GM12878 (cell line): Measurements from ENCODE around the gene MN1. TPM values are rescaled to one million over a fixed set of nuclear protein-coding genes. Genes with fewer than 3 reads are reported as not detected.

ENCODE experiments used
- ATAC-seq: fragments of 200-7000 bp; cut with Tn5 transposase; 3 replicates; pipeline ENCODE4 v1.9.1; 2020; ENCODE audit warnings: mild to moderate bottlenecking, moderate library complexity
- BruUV-seq: library from RNA; stranded (reverse); fragments of 400-500 nt; replicated peaks from 2 replicates; lab custom pipeline; 2021; lab: Mats Ljungman, UMichigan
- CTCF ChIA-PET: fragments of 300-600 bp; sonication (Branson Sonifier 250); formaldehyde crosslinking; extraction: SDS; loops from one replicate; lab custom pipeline; 2021; ENCODE audit warnings: inconsistent platforms; lab: Yijun Ruan, JAX
- POLR2A ChIA-PET: fragments of 350-600 bp; formaldehyde crosslinking; extraction: SDS; loops from one replicate; lab custom pipeline; 2021; ENCODE audit warnings: inconsistent platforms; lab: Charles Lee
- RAD21 ChIA-PET: fragments of 300-600 bp; sonication (Branson Sonifier 250); formaldehyde crosslinking; loops from one replicate; lab custom pipeline; 2023; ENCODE audit warnings: antibody characterized with exemption; ENCODE audit not compliant: unreplicated experiment; lab: Charles Lee
- SMC1A ChIA-PET: fragments of 300-600 bp; sonication (Branson Sonifier 250); formaldehyde crosslinking; loops from one replicate; lab custom pipeline; 2023; ENCODE audit not compliant: unreplicated experiment, uncharacterized antibody; lab: Charles Lee
- DNase-seq: peaks from one replicate; pipeline ENCODE4 v3.0.0-alpha.2; 2011; ENCODE audit warnings: low read depth, low spot score
- FAIRE-seq: peaks from 3 replicates; lab custom pipeline; 2011; peaks lifted over from hg19 to GRCh38; lab: Jason Lieb, UNC
- H2AFZ ChIP-seq: 2 replicates; pipeline ENCODE4 v1.6.0; 2011; ENCODE audit warnings: low read depth, low read length, control low read depth; ENCODE audit not compliant: control insufficient read depth
- H3K27ac ChIP-seq: 2 replicates; pipeline ENCODE4 v1.5.1; 2011; ENCODE audit warnings: control low read depth; ENCODE audit not compliant: control insufficient read depth, insufficient read depth
- H3K27me3 ChIP-seq, 2 experiments: replicated peaks in 1 of 2; 2 replicates each; pipeline versions ENCODE4 v1.6.0 to v1.6.1; 2011; ENCODE audit warnings: low read length in 1 of 2; ENCODE audit not compliant: control insufficient read depth in 2 of 2, insufficient read depth in 2 of 2
- H3K36me3 ChIP-seq, 2 experiments: 2 replicates each; pipeline ENCODE4 v1.5.1; 2011; ENCODE audit warnings: low read length in 1 of 2; ENCODE audit not compliant: control insufficient read depth in 2 of 2, insufficient read depth in 2 of 2
- H3K4me1 ChIP-seq: 2 replicates; pipeline ENCODE4 v1.6.1; 2011; ENCODE audit warnings: mild to moderate bottlenecking, low read length, moderate library complexity, mixed read lengths; ENCODE audit not compliant: control insufficient read depth, insufficient read depth
- H3K4me2 ChIP-seq: 2 replicates; pipeline ENCODE4 v1.6.0; 2011; ENCODE audit warnings: control low read depth; ENCODE audit not compliant: control insufficient read depth, insufficient read depth
- H3K4me3 ChIP-seq: fragments of 200-600 bp; sonication (generic); 2 replicates; pipeline ENCODE4 v1.5.1; 2016
- H3K79me2 ChIP-seq: 2 replicates; pipeline ENCODE4 v1.6.0; 2011; ENCODE audit warnings: low read length; ENCODE audit not compliant: control insufficient read depth, insufficient read depth
- H3K9ac ChIP-seq: 2 replicates; pipeline ENCODE4 v1.8.0; 2011; ENCODE audit warnings: low read length, control low read depth, mixed read lengths; ENCODE audit not compliant: control insufficient read depth, insufficient read depth
- H3K9me3 ChIP-seq: replicated peaks from 3 replicates; pipeline ENCODE4 v1.5.1; 2011; ENCODE audit warnings: mild to moderate bottlenecking, low read length; ENCODE audit not compliant: control insufficient read depth, insufficient read depth
- H4K20me1 ChIP-seq: 2 replicates; pipeline ENCODE4 v1.6.0; 2011; ENCODE audit not compliant: control insufficient read depth, insufficient read depth
- CBFB ChIP-seq: IDR thresholded peaks from 2 replicates; pipeline ENCODE4 v1.6.1; 2016; ENCODE audit warnings: antibody characterized with exemption, low read depth
- CHD1 ChIP-seq: IDR thresholded peaks from 2 replicates; pipeline ENCODE4 v1.6.1; 2012; ENCODE audit warnings: low read depth, low read length, improper control_type of control experiment
- ETV6 ChIP-seq, 2 experiments: fragments of 450-650 bp in 1 of 2; IDR thresholded peaks in 1 of 2; conservative IDR thresholded peaks in 1 of 2; 2 replicates each; pipeline ENCODE4 v1.6.1; 2014; ENCODE audit warnings: antibody characterized with exemption in 1 of 2, borderline replicate concordance in 1 of 2, low read depth in 1 of 2, mild to moderate bottlenecking in 1 of 2, moderate library complexity in 1 of 2
- FOS ChIP-seq: IDR thresholded peaks from 3 replicates; pipeline ENCODE4 v1.6.1; 2011; ENCODE audit warnings: borderline replicate concordance; ENCODE audit not compliant: insufficient read length; ENCODE audit errors: extremely low read depth
- FOXM1 ChIP-seq: IDR thresholded peaks from 2 replicates; pipeline ENCODE4 v1.6.1; 2012; ENCODE audit warnings: low read depth, mild to moderate bottlenecking, inconsistent platforms, low read length, moderate library complexity
- KDM1A ChIP-seq: fragments of 200-600 bp; sonication (generic); IDR thresholded peaks from 2 replicates; pipeline ENCODE4 v1.6.1; 2016; ENCODE audit warnings: borderline replicate concordance
- NBN ChIP-seq: fragments of 450-650 bp; IDR thresholded peaks from 2 replicates; pipeline ENCODE4 v1.6.1; 2016
- NR2C1 ChIP-seq: fragments of 450-650 bp; IDR thresholded peaks from 2 replicates; pipeline ENCODE4 v1.6.1; 2017; ENCODE audit warnings: antibody characterized with exemption, mild to moderate bottlenecking, moderate library complexity
- PAX8 ChIP-seq: fragments of 450-650 bp; IDR thresholded peaks from 2 replicates; pipeline ENCODE4 v1.6.1; 2017; ENCODE audit warnings: mild to moderate bottlenecking, moderate library complexity
- PML ChIP-seq: IDR thresholded peaks from 2 replicates; pipeline ENCODE4 v1.6.1; 2012; ENCODE audit warnings: low read length, inconsistent platforms
- RELA ChIP-seq: fragments of 450-650 bp; IDR thresholded peaks from 2 replicates; pipeline ENCODE4 v1.8.0; 2014; ENCODE audit warnings: borderline replicate concordance; ENCODE audit not compliant: partially characterized antibody
- SMAD1 ChIP-seq: fragments of 450-650 bp; IDR thresholded peaks from 2 replicates; pipeline ENCODE4 v1.6.1; 2018; ENCODE audit warnings: mild to moderate bottlenecking, low read depth; ENCODE audit not compliant: partially characterized antibody
- SP1 ChIP-seq: IDR thresholded peaks from one replicate; pipeline ENCODE4 v1.6.1; 2011; ENCODE audit warnings: low read depth, low read length
- ZSCAN29 ChIP-seq: fragments of 450-650 bp; IDR thresholded peaks from 2 replicates; pipeline ENCODE4 v1.6.1; 2017; ENCODE audit warnings: mild to moderate bottlenecking, moderate library complexity
- WGBS: methylation state at CpG from one replicate; pipeline ENCODE4 v1.1.6; 2016; ENCODE audit warnings: low lambda C conversion rate; ENCODE audit not compliant: insufficient replicate concordance, insufficient coverage; ENCODE audit errors: missing lambda C conversion rate; 5-methylcytosine and 5-hydroxymethylcytosine counted together
- in situ Hi-C: fragments of 300-500 bp; cut with MboI; formaldehyde crosslinking; loops from 9 replicates; pipeline ENCODE4 v1.14.3; 2018; ENCODE audit warnings: mixed read lengths
- intact Hi-C: fragments of 100-400 bp; cut with micrococcal nuclease; formaldehyde crosslinking; loops from one replicate; pipeline ENCODE4 v1.14.2; 2022; ENCODE audit not compliant: unreplicated experiment
- polyA plus RNA-seq, 11 experiments: library from polyadenylated mRNA; depleted of rRNA in 4 of 11; unstranded in 6 of 11; stranded (reverse) in 5 of 11; fragments of >200 nt; fragmentation: Nextera tagmentation in 4 of 11; fragmentation: Illumina TruSeq in 1 of 11; extraction: Ambion mirVana in 4 of 11; extraction: Trizol in 1 of 11; gene quantifications; 1 replicate in 1 of 11; 2 replicates in 10 of 11; pipeline versions ENCODE4 v1.2.1 to v1.2.3, GENCODE V29; 2011 to 2016; ENCODE audit warnings: inconsistent platforms in 2 of 11, missing spikeins in 2 of 11, low read depth in 1 of 11
- total RNA-seq, 4 experiments: library from RNA; depleted of rRNA in 3 of 4; stranded (reverse); fragments of >200 nt in 3 of 4; fragmentation: Illumina TruSeq in 1 of 4; extraction: Trizol in 1 of 4; gene quantifications; 2 replicates each; pipeline versions ENCODE4 v1.2.1 to v1.2.3, GENCODE V29; 2013 to 2021
- TF ChIP-seq, protein P1 (sequence below): fragments of 450-650 bp; formaldehyde crosslinking; IDR thresholded peaks from 2 replicates; pipeline ENCODE4 v1.4.0; 2020; ENCODE audit warnings: mild to moderate bottlenecking, moderate library complexity
- TF ChIP-seq, protein P2 (sequence below): fragments of 450-650 bp; conservative IDR thresholded peaks from 2 replicates; pipeline ENCODE4 v1.6.1; 2017; ENCODE audit warnings: mild to moderate bottlenecking, moderate library complexity
- TF ChIP-seq, protein P3 (sequence below): IDR thresholded peaks from 2 replicates; pipeline ENCODE4 v1.6.1; 2011; ENCODE audit warnings: low read depth, mild to moderate bottlenecking, low read length, moderate library complexity, borderline replicate concordance; ENCODE audit errors: extremely low read depth

The MN1 gene
- total and polyA plus RNA-seq, 10 of the 15 experiments (the other 5 are each of a cell fraction or from before 2014, with no cell fraction given): under 0.01 to 0.24 (median 0.03) TPM; not detected in 3

DNA sequence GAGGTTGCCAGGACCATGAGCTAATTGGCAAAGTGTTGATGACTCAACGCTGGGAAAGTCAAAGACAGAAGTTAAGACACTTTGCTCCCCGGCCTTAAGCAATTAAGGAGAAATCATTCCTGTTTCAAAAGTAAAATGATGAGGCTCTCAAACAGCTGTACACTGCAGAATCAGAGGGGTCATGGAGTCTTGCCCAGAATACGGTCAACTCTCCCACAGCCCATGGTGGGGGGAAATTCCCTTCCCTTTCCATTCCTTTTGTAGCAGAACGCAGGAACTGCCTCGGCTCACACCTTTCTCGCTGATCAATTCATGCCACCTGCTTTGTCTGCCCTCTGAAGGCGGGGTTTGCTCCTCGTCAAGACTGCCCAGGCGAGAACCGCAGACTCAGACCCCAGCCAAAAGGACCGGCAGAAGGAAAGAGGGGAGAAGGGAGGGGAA is 52.8 kb downstream of the MN1 start:
- ChIA-PET SMC1A (no interaction called here), RAD21 (no interaction called here), POLR2A (no interaction called here), CTCF (interaction anchor here (1.1 kb wide), 1 partner anchor 89 kb away, joined by 3 read pairs; no protein-coding TSS in a partner anchor)
- H3K4me2 ChIP-seq: no peak overlapping the region
- TF ChIP-seq, protein P1, sequence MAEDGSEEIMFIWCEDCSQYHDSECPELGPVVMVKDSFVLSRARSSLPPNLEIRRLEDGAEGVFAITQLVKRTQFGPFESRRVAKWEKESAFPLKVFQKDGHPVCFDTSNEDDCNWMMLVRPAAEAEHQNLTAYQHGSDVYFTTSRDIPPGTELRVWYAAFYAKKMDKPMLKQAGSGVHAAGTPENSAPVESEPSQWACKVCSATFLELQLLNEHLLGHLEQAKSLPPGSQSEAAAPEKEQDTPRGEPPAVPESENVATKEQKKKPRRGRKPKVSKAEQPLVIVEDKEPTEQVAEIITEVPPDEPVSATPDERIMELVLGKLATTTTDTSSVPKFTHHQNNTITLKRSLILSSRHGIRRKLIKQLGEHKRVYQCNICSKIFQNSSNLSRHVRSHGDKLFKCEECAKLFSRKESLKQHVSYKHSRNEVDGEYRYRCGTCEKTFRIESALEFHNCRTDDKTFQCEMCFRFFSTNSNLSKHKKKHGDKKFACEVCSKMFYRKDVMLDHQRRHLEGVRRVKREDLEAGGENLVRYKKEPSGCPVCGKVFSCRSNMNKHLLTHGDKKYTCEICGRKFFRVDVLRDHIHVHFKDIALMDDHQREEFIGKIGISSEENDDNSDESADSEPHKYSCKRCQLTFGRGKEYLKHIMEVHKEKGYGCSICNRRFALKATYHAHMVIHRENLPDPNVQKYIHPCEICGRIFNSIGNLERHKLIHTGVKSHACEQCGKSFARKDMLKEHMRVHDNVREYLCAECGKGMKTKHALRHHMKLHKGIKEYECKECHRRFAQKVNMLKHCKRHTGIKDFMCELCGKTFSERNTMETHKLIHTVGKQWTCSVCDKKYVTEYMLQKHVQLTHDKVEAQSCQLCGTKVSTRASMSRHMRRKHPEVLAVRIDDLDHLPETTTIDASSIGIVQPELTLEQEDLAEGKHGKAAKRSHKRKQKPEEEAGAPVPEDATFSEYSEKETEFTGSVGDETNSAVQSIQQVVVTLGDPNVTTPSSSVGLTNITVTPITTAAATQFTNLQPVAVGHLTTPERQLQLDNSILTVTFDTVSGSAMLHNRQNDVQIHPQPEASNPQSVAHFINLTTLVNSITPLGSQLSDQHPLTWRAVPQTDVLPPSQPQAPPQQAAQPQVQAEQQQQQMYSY (CRISPR knock-in tag): no peak
- no peak for TF ChIP-seq FOXM1
- no peak for TF ChIP-seq PML
- TF ChIP-seq, protein P2, sequence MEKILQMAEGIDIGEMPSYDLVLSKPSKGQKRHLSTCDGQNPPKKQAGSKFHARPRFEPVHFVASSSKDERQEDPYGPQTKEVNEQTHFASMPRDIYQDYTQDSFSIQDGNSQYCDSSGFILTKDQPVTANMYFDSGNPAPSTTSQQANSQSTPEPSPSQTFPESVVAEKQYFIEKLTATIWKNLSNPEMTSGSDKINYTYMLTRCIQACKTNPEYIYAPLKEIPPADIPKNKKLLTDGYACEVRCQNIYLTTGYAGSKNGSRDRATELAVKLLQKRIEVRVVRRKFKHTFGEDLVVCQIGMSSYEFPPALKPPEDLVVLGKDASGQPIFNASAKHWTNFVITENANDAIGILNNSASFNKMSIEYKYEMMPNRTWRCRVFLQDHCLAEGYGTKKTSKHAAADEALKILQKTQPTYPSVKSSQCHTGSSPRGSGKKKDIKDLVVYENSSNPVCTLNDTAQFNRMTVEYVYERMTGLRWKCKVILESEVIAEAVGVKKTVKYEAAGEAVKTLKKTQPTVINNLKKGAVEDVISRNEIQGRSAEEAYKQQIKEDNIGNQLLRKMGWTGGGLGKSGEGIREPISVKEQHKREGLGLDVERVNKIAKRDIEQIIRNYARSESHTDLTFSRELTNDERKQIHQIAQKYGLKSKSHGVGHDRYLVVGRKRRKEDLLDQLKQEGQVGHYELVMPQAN: no peak
- TF ChIP-seq ZSCAN29: no peak
- no peak for TF ChIP-seq NBN
- no peak for TF ChIP-seq KDM1A
- TF ChIP-seq, protein P3, sequence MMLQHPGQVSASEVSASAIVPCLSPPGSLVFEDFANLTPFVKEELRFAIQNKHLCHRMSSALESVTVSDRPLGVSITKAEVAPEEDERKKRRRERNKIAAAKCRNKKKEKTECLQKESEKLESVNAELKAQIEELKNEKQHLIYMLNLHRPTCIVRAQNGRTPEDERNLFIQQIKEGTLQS: no peak
- TF ChIP-seq RELA: no peak
- no peak for TF ChIP-seq SP1
- TF ChIP-seq FOS: no peak
- no peak for TF ChIP-seq PAX8
- TF ChIP-seq SMAD1: no peak
- no peak for TF ChIP-seq NR2C1
- no peak for TF ChIP-seq CHD1
- TF ChIP-seq CBFB: no peak
- no peak for TF ChIP-seq ETV6 (conservative IDR thresholded peaks at IDR 0.05 in 1 of 2, IDR thresholded peaks at IDR 0.05 in 1 of 2; ENCODE audit: borderline replicate concordance in 1 of 2, low read depth in 1 of 2)
- no peaks in the 10 kb centered on the region for H3K79me2 ChIP-seq
- no peak overlapping the region for H2AFZ ChIP-seq
- H3K4me1 ChIP-seq: no peaks in the 10 kb centered on the region
- intact Hi-C loops (no loop called here), in situ Hi-C loops (no loop called here)
- peaks cover 0 to 1% of the 10 kb centered on the region in 2 experiments; a peak in 2 of 4 replicates for H3K27me3 ChIP-seq
- no peak for FAIRE-seq
- DNase-seq: no peak
- H4K20me1 ChIP-seq: no peaks in the 10 kb centered on the region
- no peak overlapping the region for H3K4me3 ChIP-seq
- ATAC-seq: no peak
- H3K9me3 ChIP-seq: no peaks in the 10 kb centered on the region
- WGBS: 22% methylated on average over 11 of the region's 11 CpGs
- no peak overlapping the region for H3K9ac ChIP-seq
- H3K36me3 ChIP-seq: no peaks in the 10 kb centered on the region
- no TSS peak for BruUV-seq
- no peak overlapping the region for H3K27ac ChIP-seq
